CD4-positive, alpha-beta T cell treated with Interleukin-4 for 4 hours (primary cell): ENCODE data around the gene RAB5B.
A peak's percentile ranks its signal among the peaks of the same experiment; 100 is the strongest.
"Not testable (repeated sequence)": the region's sequence is repeated elsewhere in the genome, so short reads cannot be mapped to it uniquely, and the experiment has no call there.

ENCODE experiments used
- DNase-seq: peaks from one replicate; pipeline ENCODE4 v3.0.0-alpha.2; 2020

Gene RAB5B

DNA sequence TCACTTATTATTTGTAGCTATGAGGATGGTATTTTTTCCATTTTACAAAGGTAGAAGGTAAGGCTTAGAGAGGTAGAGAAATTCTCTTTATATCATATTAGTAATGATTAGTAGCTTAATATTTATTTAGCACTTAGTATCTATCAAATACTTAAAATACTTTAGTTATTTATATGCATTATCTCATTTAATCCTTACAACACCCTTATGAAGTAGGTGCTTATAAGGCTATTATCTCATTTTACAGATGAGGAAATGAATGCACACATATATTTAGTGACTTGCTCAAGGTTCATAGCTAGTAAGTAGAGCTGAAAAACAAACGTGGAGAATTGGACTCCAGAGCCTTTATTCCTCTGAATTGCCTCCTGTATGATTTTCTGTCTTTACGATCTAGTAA lies 11.0 kb downstream of the RAB5B start:
- DNase-seq = no peak

DNA sequence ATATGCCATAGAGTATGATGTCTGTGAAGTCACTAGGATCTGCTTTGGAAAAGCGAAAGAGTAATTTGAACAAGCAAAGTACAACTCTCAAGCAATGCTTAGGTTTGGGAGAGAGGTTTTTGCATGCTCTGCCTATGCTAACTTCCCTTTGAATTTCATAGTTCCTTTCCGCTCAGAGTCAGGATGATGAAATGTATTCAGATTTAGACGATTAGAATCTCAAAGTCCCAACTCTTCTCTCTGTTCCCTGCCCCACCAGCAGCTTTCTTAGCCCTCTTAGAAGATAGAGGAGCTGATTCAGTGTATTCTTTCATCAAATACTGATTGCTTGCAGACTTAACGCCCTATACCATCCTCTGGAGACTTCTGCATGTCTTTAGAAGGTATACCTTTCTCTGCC lies 11.5 kb downstream of the RAB5B start:
- DNase-seq = no peak

DNA sequence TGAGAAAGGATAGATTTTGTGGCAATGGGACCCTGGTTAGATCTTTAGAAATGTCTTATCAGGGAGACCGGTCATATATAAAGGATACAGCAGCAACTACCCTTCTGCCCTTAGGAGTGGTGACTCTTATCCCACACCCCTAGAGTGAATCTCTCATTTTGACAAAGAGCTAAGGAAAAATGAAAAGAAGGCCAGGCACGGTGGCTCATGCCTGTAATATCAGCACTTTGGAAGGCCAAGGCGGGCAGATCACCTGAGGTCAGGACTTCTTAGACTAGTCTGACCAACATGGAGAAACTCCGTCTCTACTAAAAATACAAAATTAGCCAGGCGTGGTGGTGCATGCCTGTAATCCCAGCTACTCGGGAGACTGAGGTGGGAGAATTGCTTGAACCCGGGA lies 12.1 kb downstream of the RAB5B start:
- DNase-seq = not testable (repeated sequence)

DNA sequence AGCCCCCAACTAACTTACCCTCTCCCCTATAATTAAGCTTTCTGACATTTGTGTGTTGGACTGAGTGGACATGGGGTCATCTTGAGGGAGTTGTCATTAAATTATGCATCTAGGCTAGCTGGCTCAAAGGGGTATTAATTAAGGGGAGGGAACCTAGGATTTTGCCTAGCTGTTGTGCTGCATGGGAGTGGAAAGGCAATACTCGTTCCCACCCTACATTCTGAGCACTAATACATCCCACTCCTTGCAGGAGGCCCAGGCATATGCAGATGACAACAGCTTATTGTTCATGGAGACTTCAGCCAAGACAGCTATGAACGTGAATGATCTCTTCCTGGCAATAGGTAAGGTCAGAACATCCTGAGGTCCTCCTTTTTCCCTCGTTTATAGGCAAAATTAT lies 17.2 kb downstream of the RAB5B start:
- DNase-seq = no peak

DNA sequence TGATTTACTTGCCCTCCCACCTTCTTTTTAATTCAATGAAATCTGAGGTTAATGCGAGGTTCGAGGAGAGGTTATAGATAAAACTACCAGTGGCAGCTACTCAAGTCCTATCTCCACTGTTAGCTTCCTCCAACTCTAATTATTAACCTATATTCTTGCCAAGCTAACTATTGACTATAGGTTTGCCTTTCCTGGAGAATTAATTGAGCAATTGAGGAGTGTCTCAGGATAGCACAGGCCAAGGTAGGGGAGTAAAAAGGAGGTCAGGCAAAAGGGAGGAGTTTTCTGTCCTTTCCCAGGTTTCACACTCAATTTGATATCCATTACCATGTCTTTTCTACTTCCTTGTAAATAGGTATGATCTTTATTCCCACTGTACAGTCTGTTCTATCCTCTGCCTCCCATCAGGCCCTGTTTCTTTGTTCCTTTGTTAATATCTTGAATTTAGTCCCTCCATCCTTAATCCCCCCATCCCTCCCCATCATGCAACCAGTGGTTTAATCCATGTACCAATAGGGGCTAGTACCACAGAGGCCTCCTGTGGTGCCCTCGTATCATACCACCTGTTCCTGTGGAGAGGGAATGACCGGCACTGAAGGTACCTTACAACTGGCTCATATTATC lies 19.5 kb downstream of the RAB5B start:
- no peak for DNase-seq

DNA sequence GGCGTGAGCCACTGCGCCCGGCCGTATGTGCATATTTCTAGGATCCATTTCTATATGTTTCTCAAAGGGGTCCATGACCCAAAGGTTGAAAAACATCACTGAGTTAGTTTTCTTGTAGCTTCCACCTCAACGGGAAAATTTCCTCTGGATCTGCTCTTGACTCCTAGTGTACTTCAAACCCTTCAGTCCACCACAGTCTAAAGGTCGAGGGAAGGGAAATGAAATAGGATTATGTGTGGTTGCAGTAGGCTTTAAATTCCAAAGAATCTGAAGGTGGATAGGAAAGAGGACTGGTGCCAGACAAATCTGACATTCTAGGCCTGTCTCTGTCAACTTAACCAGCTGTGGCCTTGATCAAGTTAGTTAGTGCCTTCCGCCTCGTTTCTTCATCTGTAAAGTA lies 21.5 kb downstream of the RAB5B start:
- DNase-seq = no peak

DNA sequence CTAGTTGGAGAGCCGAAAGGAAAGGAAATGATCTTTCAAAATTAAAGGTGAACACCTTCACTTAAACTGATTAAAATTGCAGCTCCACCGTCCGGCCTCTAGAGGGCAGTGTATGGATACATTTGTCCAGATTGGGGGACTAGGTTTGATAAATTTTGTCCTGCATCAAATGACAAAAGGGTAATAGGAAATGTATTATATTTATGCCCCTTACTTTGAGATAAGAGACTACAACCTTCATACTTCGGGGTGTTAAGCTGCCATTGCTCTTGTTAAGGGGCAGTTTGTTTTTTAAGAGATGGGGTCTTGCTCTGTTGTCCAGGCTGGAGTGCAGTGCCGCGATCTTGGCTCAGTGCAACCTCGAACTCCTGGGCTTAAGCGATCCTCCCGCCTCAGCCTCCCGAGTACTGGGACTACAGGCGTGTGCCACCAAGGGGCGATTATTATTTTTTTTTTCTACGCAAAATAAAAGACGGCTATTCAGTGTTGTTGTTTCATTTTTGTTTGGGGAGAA lies 22.4 kb downstream of the RAB5B start:
- peak; percentile 81 for DNase-seq

DNA sequence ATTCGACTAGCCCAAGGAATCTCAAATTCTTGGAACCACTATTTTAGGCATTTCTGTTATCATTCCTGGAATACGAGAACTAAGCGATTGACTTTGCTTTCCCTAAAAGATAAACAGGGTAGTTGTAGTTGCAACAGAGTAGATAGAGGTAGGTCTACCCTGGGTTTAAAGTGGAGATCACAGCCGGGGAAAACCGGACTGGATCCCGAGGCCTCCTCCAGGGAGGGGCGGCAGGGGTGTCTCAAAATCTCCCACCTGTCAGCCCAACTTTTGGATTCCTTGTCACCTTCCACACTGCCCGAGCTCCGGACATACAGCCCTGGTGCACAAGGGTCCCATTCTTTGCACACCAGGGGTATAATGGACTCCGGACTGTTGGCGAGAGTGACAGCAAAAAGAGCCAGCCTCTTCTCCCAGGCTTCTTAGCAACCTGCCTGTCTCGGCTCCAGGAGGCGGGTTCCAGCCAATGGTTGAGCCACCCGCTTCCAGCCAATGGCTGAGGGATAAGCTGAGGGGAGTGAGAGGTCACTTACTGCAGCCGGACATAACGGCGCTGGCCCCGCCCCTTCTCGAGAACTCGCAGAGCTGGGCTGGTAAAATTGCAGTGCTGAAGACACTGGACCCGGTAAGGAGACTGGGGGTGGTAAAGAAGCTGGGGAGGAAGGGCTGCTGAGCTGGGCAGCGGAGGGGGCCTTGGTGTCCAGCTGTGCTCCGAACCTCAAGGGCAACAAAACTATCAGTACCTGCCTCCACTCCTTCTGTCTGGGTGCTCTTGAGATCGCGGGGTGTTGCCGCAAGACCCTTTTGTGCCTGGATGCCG lies 23.0 kb downstream of the RAB5B start, which contains the start of gene SUOX:
SUOX (plus strand) TSS at position 562 of the 820 bp plus-strand sequence. CDS start 4,946 bp downstream, outside the sequence.
- peak; percentile 30 for DNase-seq

DNA sequence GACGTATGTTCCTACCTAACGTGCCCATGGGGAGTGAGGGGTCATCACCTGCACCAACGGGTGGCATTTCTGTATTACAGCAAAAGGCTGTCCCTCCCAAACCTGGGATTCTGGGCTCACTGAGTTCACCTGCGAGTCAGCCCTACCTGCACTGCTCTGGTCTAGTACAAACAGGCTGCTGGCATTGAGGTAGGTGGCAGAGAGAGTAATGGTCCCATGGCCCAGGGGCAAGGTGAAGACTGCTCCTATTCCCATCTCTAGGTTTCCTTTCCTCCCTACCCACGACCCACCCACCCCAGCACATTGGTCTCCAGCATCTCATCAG lies 23.6 kb downstream of the RAB5B start:
- DNase-seq = no peak

DNA sequence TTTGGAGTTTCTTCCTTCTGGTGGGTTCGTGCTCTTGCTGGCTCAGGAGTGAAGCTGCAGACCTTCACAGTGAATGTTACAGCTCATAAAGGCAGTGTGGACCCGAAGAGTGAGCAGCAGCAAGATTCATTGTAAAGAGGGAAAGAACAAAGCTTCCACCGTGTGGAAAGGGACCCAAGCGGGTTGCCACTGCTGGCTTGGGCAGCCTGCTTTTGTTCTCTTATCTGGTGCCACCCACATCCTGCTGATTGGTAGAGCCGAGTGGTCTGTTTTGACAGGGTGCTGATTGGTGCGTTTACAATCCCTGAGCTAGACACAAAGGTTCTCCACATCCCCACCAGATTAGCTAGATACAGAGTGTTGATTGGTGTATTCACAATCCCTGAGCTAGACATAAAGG lies 25.6 kb downstream of the RAB5B start:
- DNase-seq = not testable (repeated sequence)

DNA sequence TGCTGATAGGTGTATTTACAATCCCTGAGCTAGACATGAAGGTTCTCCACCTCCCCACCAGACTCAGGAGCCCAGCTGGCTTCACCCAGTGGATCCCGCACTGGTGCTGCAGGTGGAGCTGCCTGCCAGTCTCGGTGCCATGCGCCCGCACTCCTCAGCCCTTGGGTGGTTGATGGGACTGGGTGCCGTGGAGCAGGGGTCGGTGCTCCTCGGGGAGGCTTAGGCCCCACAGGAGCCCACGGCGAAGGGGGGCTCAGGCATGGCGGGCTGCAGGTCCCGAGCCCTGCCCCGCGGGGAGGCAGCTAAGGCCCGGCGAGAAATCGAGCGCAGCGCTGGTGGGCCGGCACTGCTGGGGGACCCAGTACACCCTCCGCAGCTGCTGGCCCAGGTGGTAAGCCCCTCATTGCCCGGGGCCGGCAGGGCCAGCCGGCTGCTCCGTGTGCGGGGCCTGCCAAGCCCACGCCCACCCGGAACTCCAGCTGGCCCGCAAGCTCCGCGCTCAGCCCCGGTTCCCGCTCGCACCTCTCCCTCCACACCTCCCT lies 26.2 kb downstream of the RAB5B start:
- not testable (repeated sequence) for DNase-seq

DNA sequence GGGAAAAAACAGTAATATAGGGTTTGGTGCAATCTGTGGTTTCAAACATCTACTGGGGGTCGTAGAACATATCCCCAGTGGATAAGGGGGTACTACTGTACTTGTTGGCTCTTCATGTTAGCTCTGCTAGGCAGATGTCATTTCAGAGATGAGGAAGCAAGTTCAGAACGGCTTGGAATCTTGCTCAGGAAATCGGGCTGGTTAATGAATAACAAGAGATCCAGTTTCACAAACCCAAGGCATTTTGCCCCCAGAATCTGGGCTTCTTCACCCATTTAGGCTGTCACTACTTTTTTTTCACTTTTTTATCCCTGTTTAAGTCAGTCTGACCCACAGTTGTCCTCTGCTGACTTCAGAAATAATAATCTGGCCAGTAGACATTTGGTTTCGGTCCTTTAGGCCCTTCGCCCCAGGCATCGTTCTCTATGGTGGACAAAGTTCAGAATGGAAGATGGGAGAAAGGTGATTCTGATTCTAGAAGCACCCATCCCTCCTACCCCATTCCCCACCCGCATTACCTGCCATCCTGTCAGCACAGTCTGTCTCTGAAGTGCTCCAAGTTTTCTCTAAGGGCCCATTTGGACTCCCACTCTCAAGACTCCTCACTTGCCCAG lies 27.7 kb downstream of the RAB5B start:
- DNase-seq = no peak

DNA sequence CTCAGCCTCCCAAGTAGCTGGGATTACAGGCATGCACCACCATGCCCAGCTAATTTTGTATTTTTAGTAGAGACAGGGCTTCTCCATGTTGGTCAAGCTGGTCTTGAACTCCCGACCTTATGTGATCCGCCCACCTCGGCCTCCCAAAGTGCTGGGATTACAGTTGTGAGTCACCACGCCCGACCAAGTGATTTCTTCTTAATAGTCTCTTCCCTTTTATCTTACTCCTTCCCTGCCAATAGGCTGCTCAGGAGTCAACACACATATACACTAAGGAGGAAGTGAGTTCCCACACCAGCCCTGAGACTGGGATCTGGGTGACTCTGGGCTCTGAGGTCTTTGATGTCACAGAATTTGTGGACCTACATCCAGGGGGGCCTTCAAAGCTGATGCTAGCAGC lies 29.5 kb downstream of the RAB5B start:
- DNase-seq = not testable (repeated sequence)

DNA sequence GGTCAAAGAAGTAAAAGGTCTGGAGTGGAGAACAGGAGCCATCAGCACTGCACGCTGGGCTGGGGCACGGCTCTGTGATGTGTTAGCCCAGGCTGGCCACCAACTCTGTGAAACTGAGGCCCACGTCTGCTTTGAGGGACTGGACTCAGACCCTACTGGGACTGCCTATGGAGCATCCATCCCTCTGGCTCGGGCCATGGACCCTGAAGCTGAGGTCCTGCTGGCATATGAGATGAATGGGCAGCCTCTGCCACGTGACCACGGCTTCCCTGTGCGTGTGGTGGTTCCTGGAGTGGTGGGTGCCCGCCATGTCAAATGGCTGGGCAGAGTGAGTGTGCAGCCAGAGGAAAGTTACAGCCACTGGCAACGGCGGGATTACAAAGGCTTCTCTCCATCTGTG lies 30.3 kb downstream of the RAB5B start:
- no peak for DNase-seq

DNA sequence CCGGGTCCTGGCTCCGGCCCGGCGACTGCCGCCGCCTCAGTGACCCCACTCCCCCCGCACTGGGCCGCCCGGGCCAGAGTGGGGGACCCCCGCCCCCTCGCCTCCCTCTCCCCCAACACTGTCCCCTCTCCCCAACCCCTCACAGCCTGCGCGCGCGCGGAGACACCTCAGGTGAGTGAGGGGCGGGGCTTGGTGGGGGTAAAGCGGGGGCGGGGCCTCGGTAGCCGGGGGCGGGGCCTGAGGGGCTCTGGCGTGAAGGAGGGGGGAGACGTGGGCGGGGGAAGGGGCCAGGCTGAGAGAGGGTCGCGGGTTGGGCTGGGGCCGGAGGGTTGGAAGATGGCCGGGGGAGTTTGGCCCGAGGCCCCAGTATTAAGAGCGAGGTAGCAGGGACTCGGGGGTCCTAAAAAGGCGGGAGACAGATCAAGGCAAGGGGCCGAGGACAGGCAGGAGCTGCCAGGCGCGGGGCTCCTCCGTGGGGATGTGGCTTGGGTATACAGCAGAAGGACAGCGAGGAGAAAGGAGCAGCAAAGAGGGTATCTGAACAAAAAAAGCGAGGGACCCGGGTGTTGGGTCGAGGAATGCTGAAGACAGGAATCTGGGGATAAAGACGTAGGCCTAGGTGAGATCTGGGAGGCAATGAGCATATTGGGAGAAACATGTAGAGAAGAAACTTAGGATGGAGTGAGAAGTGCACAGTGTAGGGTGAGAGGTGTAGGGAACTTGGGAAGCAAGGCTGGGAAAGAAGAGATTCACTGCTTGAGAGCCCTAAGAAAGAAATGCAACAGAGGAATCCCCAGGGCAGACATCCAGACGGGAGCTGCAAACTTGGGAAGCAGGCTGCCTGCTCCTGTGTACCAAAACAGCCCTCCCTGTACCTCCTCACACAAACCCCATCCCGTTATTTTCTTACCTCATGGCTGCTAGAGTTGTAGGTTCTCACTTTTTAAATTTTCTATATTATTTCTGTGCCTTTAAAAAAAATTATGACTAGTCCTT lies 34.0 kb downstream of the RAB5B start:
- DNase-seq = peak; percentile 38

DNA sequence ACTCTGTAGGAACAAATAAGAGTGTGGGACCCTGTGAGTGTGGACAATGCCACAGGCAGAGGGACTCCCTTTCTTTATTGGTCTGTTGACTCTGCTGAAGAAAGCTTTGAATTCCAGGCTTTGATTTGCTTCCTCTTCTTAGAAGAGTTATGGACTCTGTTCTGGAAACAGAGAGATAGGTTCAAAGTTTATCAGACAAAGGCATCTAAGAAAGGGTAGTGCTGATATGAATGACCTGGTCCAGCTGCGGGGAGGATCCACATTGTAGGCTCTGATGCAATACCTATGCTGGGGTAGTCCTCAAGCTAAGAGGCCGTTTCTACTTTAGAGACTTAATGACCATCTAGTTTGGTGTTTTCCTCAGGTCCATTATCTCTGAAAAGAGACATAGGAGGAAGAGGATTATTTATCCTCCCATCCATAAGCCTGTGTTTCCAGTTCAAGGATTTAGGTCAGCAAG lies 36.3 kb downstream of the RAB5B start:
- DNase-seq = no peak

DNA sequence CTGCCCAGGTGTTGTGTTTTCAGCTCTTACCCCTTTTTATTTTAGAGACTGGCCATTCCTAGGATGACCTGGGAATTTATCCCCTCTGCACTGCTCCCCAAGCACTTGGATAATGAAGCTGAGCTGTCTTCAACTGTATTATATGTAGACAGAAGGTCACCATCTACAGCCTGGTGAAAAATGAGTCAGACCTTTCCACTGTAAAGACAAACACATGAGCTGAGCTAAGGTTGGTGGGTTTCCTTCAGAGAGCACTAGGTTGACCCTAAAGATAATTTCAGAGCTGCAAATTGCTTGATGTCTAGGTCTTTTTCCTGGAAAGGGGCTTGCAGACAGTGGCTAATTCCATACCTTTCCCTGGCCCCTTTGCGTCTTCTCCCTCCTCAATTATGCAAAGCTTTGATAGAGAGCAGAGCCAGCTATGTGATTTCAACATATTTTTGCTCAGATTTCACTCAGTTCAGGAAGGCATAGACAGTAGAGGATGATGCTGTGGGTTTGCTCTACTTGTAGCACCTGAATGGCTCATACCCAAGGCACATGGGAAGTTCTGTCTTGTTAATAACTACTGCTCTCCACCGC lies 37.7 kb downstream of the RAB5B start:
- no peak for DNase-seq

DNA sequence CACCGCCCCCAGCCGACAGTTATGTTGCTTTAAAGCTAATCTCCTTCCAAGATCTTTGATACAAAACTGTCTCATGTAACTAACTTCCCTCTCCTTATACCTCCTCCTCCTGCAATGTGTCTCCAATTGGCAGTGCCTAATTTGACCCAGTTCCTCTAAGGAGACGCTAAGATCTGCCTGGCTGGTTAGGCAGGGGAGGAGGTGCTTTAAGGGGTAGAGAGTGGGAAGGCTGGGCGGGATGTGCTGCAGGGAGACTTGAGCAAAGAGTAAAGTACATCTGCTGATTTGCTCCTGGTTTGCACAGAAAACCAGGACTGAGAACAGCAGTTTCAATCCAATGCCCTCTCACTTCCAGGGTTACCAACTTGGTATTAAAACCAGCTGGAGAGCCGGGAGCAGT lies 39.6 kb downstream of the RAB5B start:
- no peak for DNase-seq

DNA sequence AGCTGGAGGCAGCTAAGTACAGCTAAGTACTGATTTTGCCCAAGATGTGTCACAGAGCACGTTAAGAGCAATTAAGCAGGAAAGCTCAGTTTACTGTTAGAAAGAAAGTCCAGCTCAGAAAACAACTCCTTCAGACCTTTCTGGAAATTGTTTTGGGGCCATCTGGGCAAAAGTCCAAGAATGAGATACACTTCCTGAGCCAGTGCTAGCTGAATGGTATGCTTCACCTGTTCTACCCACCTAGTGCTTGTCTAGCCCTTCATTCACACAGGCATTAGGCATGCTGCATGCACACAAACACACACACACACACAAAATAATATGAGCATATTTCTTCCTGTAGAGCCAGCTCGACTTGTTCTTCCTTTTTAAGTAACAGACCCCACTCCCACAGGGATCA lies 40.3 kb downstream of the RAB5B start:
- no peak for DNase-seq

DNA sequence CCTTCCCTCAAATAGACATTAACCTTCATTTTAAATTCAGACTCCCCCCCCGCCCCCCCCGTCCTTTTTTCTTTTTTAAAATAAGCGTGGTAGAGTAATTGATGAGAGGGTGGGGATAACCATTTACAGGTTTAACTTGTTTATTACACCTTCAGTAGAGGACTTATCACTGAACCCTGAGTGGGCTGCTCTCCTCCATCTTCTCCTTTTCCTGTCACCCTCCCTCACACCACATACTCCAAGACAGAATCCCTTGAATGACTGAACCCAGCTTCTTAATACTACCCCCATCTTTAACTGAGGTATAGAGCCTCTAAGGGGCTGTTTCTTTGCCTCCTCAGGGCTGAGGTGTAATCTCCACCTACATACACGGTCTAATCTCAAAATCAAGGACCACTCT lies 43.3 kb downstream of the RAB5B start:
- no peak for DNase-seq

DNA sequence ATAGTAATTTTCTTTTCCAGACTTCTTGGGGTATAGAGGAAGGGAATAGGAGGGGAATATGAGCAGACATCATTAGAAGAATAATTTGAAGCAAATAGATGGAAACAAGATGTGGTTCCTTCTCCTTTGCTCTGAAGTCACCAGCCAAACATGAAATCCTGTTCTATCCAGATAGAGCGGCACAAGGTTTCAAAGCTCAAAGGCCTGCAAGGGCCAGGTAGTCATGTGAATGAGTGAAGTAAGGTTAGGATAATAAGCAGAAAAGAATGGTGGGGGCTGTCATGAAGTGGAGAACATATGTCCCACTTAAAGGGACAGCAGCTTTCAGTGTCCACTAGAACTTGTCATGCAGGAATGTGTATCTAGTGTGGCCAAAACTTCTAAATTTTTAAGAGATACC lies 44.5 kb downstream of the RAB5B start:
- no peak for DNase-seq
